Measurements from ENCODE around the gene GFRA4.

Gene GFRA4

DNA sequence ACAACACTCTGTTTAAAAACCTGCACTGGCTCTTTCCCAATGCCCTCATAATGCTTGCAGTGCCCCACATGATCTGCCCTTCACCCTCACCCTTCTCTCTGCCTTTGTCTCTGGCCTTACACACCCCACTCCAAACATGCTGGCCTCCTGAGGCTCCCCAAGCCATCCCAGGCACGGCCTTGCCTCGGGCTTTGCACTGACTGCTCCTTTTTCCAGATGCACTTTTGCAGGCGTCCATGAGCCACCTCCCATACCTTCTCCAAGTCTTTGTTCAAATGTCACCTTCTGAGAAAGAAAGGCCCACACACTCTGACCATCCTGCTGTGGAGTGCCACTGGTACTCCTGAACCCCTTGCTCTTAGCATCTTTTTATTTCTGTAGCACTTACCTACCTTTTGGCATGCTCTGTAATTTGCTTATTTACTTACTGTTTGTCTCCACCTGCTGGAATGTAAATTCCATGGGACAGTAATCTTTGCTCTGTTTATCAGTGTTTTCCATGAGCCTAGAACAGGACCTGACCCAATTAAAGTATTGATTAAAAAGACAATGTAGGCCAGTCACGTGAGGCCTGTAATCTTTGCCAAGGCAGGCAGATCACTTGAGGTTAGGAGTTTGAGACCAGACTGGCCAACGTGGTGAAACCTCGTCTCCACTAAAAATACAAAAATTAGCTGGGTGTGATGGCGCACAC lies 30.7 kb downstream of the GFRA4 start:
- no peak for ATAC-seq
- TF ChIP-seq, protein P1, sequence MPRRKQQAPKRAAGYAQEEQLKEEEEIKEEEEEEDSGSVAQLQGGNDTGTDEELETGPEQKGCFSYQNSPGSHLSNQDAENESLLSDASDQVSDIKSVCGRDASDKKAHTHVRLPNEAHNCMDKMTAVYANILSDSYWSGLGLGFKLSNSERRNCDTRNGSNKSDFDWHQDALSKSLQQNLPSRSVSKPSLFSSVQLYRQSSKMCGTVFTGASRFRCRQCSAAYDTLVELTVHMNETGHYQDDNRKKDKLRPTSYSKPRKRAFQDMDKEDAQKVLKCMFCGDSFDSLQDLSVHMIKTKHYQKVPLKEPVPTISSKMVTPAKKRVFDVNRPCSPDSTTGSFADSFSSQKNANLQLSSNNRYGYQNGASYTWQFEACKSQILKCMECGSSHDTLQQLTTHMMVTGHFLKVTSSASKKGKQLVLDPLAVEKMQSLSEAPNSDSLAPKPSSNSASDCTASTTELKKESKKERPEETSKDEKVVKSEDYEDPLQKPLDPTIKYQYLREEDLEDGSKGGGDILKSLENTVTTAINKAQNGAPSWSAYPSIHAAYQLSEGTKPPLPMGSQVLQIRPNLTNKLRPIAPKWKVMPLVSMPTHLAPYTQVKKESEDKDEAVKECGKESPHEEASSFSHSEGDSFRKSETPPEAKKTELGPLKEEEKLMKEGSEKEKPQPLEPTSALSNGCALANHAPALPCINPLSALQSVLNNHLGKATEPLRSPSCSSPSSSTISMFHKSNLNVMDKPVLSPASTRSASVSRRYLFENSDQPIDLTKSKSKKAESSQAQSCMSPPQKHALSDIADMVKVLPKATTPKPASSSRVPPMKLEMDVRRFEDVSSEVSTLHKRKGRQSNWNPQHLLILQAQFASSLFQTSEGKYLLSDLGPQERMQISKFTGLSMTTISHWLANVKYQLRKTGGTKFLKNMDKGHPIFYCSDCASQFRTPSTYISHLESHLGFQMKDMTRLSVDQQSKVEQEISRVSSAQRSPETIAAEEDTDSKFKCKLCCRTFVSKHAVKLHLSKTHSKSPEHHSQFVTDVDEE (CRISPR knock-in tag; IDR thresholded peaks at IDR 0.05): no peak
- TF ChIP-seq ZFP3 (CRISPR knock-in tag; IDR thresholded peaks at IDR 0.05) (no peak), ZNF70 (CRISPR knock-in tag; IDR thresholded peaks at IDR 0.05) (no peak), TCF4 (CRISPR knock-in tag; IDR thresholded peaks at IDR 0.05; ENCODE audit: borderline replicate concordance) (no peak), GLIS3 (CRISPR knock-in tag; IDR thresholded peaks at IDR 0.05) (no peak), ZNF565 (CRISPR knock-in tag; conservative IDR thresholded peaks at IDR 0.05; ENCODE audit: low read depth) (no peak), SNAI2 (CRISPR knock-in tag; IDR thresholded peaks at IDR 0.05) (no peak), ZNF8 (CRISPR knock-in tag; IDR thresholded peaks at IDR 0.05) (no peak), RARB (CRISPR knock-in tag; IDR thresholded peaks at IDR 0.05) (no peak), ISL1 (CRISPR knock-in tag; IDR thresholded peaks at IDR 0.05) (no peak), CSDC2 (CRISPR knock-in tag; IDR thresholded peaks at IDR 0.05) (no peak)

DNA sequence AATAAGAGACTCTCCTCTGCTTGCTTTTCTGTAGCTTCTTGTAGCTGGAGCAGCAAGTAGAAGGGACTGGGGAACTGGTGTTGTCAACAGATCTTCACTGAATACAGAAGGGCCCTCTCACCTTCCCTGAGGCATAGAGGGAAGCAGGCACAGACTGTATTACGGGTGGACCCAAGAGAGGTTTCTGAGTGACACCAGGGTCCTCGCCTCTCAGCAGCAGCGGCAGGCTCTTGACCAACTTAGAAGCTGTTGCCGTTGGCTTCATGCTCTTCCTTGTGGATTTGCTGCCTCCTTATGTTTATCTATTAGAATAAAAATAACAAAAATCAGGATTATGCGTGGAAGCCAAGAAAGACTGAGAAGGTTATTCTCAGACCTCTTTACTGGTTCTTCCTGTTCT lies 31.7 kb downstream of the GFRA4 start:
- TF ChIP-seq GLIS3 (CRISPR knock-in tag; IDR thresholded peaks at IDR 0.05) (no peak), ZC3H10 (CRISPR knock-in tag; IDR thresholded peaks at IDR 0.05) (no peak), OSR1 (CRISPR knock-in tag; IDR thresholded peaks at IDR 0.05) (no peak), ESRRG (CRISPR knock-in tag; IDR thresholded peaks at IDR 0.05) (no peak), ZNF565 (CRISPR knock-in tag; conservative IDR thresholded peaks at IDR 0.05; ENCODE audit: low read depth) (no peak), ARNTL (CRISPR knock-in tag; IDR thresholded peaks at IDR 0.05; ENCODE audit: borderline replicate concordance, low read depth) (no peak), CSDC2 (CRISPR knock-in tag; IDR thresholded peaks at IDR 0.05) (no peak)
- TF ChIP-seq, protein P2, sequence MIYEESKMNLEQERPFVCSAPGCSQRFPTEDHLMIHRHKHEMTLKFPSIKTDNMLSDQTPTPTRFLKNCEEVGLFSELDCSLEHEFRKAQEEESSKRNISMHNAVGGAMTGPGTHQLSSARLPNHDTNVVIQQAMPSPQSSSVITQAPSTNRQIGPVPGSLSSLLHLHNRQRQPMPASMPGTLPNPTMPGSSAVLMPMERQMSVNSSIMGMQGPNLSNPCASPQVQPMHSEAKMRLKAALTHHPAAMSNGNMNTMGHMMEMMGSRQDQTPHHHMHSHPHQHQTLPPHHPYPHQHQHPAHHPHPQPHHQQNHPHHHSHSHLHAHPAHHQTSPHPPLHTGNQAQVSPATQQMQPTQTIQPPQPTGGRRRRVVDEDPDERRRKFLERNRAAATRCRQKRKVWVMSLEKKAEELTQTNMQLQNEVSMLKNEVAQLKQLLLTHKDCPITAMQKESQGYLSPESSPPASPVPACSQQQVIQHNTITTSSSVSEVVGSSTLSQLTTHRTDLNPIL (CRISPR knock-in tag; IDR thresholded peaks at IDR 0.05; ENCODE audit: low read depth): no peak
- ATAC-seq: no peak

DNA sequence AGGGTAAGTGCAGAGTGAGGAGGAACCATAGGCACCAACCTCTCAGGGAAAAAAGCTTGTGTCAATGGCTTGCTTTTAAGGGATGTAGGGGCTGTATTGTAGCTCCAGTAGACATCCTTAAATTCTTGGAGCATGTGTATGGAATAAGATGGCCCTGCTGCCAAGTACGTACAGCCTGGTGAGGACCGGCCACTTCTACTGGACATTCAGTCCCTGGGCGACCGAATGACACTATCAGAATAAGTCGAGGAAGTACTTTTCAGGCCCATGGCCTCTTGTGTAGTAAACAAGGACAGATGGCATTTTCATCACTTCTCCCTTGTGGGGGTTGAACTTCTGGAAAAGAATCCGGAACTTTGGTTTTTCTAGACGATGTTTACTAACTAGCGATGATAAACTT lies 32.8 kb downstream of the GFRA4 start:
- no peak for TF ChIP-seq BACH2 (CRISPR knock-in tag; IDR thresholded peaks at IDR 0.05; ENCODE audit: borderline replicate concordance)
- no peak for TF ChIP-seq ARNTL (CRISPR knock-in tag; IDR thresholded peaks at IDR 0.05; ENCODE audit: borderline replicate concordance, low read depth)
- TF ChIP-seq, protein P3, sequence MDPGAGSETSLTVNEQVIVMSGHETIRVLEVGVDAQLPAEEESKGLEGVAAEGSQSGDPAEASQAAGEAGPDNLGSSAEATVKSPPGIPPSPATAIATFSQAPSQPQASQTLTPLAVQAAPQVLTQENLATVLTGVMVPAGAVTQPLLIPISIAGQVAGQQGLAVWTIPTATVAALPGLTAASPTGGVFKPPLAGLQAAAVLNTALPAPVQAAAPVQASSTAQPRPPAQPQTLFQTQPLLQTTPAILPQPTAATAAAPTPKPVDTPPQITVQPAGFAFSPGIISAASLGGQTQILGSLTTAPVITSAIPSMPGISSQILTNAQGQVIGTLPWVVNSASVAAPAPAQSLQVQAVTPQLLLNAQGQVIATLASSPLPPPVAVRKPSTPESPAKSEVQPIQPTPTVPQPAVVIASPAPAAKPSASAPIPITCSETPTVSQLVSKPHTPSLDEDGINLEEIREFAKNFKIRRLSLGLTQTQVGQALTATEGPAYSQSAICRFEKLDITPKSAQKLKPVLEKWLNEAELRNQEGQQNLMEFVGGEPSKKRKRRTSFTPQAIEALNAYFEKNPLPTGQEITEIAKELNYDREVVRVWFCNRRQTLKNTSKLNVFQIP (CRISPR knock-in tag; IDR thresholded peaks at IDR 0.05; ENCODE audit: borderline replicate concordance, low read depth): no peak
- no peak for TF ChIP-seq ZNF70 (CRISPR knock-in tag; IDR thresholded peaks at IDR 0.05)
- TF ChIP-seq, protein P2 (CRISPR knock-in tag; IDR thresholded peaks at IDR 0.05; ENCODE audit: low read depth): no peak
- TF ChIP-seq ZFP3 (CRISPR knock-in tag; IDR thresholded peaks at IDR 0.05): no peak
- TF ChIP-seq OSR1 (CRISPR knock-in tag; IDR thresholded peaks at IDR 0.05): no peak
- TF ChIP-seq SNAI2 (CRISPR knock-in tag; IDR thresholded peaks at IDR 0.05): no peak
- no peak for TF ChIP-seq GLIS3 (CRISPR knock-in tag; IDR thresholded peaks at IDR 0.05)
- TF ChIP-seq ISL1 (CRISPR knock-in tag; IDR thresholded peaks at IDR 0.05): no peak
- TF ChIP-seq TCF4 (CRISPR knock-in tag; IDR thresholded peaks at IDR 0.05; ENCODE audit: borderline replicate concordance): no peak
- TF ChIP-seq, protein P1 (CRISPR knock-in tag; IDR thresholded peaks at IDR 0.05): no peak
- TF ChIP-seq TOX (CRISPR knock-in tag; IDR thresholded peaks at IDR 0.05; ENCODE audit: borderline replicate concordance): no peak
- TF ChIP-seq, protein P4, sequence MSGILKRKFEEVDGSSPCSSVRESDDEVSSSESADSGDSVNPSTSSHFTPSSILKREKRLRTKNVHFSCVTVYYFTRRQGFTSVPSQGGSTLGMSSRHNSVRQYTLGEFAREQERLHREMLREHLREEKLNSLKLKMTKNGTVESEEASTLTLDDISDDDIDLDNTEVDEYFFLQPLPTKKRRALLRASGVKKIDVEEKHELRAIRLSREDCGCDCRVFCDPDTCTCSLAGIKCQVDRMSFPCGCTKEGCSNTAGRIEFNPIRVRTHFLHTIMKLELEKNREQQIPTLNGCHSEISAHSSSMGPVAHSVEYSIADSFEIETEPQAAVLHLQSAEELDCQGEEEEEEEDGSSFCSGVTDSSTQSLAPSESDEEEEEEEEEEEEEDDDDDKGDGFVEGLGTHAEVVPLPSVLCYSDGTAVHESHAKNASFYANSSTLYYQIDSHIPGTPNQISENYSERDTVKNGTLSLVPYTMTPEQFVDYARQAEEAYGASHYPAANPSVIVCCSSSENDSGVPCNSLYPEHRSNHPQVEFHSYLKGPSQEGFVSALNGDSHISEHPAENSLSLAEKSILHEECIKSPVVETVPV (CRISPR knock-in tag; IDR thresholded peaks at IDR 0.05): no peak
- no peak for TF ChIP-seq ESRRG (CRISPR knock-in tag; IDR thresholded peaks at IDR 0.05)
- no peak for TF ChIP-seq ZFP30 (CRISPR knock-in tag; IDR thresholded peaks at IDR 0.05)
- no peak for TF ChIP-seq CSDC2 (CRISPR knock-in tag; IDR thresholded peaks at IDR 0.05)
- no peak for ATAC-seq
